ENCODE results near the gene COQ9.
"Not testable (repeated sequence)": the region's sequence is repeated elsewhere in the genome, so short reads cannot be mapped to it uniquely, and the experiment has no call there.

Gene COQ9

DNA sequence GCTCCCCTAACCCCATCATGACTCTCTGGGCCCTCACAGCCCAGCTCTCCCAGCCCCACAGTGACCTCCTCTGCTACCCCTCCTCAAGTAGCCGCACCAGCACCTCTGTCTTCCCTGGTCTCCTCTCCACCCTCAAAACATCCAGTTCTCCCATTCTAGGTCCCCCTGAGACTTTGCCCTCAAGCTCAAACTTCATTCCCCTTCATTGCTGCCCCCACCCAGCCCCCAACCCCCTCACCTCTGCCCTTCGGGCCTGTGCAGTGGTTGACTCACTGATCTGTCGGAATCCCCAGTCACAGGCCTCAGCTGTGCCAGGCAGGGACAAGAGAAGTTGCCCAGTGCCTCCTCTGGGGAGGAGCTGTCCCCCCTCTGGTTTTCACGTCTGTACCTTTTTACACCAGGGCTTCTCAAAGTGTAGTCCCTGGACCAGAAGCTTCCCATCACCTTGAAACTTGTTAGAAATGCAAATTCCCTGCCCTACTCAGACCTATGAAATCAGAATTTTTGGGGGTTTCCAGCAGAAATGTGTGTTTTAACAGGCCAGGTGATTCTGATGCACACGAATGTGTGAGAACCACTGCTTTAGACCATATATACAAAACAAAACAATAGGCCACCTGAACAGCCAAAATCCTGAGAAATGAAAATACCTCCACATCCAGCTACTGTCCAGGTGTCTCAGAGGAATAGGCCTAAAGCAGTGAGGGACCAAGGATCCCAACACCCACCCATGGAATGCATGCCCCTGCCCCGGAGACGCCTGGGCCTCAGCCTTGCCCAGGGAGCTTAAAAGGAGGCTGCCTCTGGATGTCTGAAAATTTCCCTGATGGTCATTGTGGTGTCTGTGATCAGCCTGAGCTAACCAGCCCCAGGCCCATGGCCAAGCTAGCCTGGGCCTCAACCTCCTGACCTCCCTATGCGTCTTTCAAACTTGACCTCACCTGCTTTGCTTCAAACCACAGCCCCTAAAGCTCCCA is 39.9 kb downstream of the COQ9 start:
- Histone ChIP-seq H3K4me3 (ENCODE audit: low read depth, low read length) (peak overlapping the region; percentile 58), H3K9me3 (ENCODE audit: control insufficient read depth, insufficient read depth, low read depth, low read length) (peaks cover 5% of the 10 kb centered on the region; the same call in 1 of the 2 replicates), H3K27me3 (ENCODE audit: control insufficient read depth, insufficient read depth, low read length) (peaks cover 14% of the 10 kb centered on the region), H3K4me1 (ENCODE audit: control insufficient read depth, insufficient read depth, low read length) (peaks cover 25% of the 10 kb centered on the region), H3K27ac (ENCODE audit: low read depth, low read length) (no peak overlapping the region), H3K36me3 (ENCODE audit: control insufficient read depth, insufficient read depth, low read length) (no peaks in the 10 kb centered on the region), H3K9ac (ENCODE audit: low read length) (peak overlapping the region; percentile 21)

DNA sequence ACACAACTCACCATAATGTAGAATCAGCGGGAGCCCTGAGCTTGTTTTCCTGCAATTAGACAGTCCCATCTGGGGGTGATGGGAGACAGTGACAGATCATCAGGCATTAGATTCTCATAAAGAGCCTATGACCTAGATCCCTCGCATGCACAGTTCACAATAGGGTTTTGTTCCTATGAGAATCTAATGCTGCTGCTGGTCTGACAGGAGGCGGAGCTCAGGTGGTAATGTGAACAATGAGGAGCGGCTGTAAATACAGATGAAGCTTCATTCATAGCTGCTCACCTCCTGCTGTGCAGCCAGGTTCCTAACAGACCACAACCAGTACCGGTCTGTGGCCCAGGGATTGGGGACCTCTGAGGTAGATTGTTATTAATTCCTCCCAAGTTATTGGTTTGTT is 42.0 kb downstream of the COQ9 start:
- Histone ChIP-seq H3K9ac (ENCODE audit: low read length) (no peak overlapping the region), H3K4me1 (ENCODE audit: control insufficient read depth, insufficient read depth, low read length) (peaks cover 20% of the 10 kb centered on the region), H3K36me3 (ENCODE audit: control insufficient read depth, insufficient read depth, low read length) (no peaks in the 10 kb centered on the region), H3K27ac (ENCODE audit: low read depth, low read length) (no peak overlapping the region), H3K9me3 (ENCODE audit: control insufficient read depth, insufficient read depth, low read depth, low read length) (peaks cover 5% of the 10 kb centered on the region; the same call in 1 of the 2 replicates), H3K4me3 (ENCODE audit: low read depth, low read length) (no peak overlapping the region), H3K27me3 (ENCODE audit: control insufficient read depth, insufficient read depth, low read length) (peaks cover 14% of the 10 kb centered on the region)

- no peak overlapping the region for H3K9ac ChIP-seq (ENCODE audit: low read length)
- H3K27me3 ChIP-seq (ENCODE audit: control insufficient read depth, insufficient read depth, low read length) = no peaks in the 10 kb centered on the region
- no peak overlapping the region for H3K27ac ChIP-seq (ENCODE audit: low read depth, low read length)
- H3K36me3 ChIP-seq (ENCODE audit: control insufficient read depth, insufficient read depth, low read length) = no peaks in the 10 kb centered on the region
- H3K4me3 ChIP-seq (ENCODE audit: low read depth, low read length) = no peak overlapping the region
- no peaks in the 10 kb centered on the region for H3K4me1 ChIP-seq (ENCODE audit: control insufficient read depth, insufficient read depth, low read length)
- peaks cover 5% of the 10 kb centered on the region; the same call in 1 of the 2 replicates for H3K9me3 ChIP-seq (ENCODE audit: control insufficient read depth, insufficient read depth, low read depth, low read length)
These were observed 46.5 kb downstream of the COQ9 start for GRCh38 chr16:57493767-57494166.

- H3K4me3 ChIP-seq (ENCODE audit: low read depth, low read length) = no peak overlapping the region
- peaks cover 9% of the 10 kb centered on the region; the same call in 1 of the 2 replicates for H3K4me1 ChIP-seq (ENCODE audit: control insufficient read depth, insufficient read depth, low read length)
- H3K36me3 ChIP-seq (ENCODE audit: control insufficient read depth, insufficient read depth, low read length) = no peaks in the 10 kb centered on the region
- no peaks in the 10 kb centered on the region for H3K27me3 ChIP-seq (ENCODE audit: control insufficient read depth, insufficient read depth, low read length)
- no peaks in the 10 kb centered on the region for H3K9me3 ChIP-seq (ENCODE audit: control insufficient read depth, insufficient read depth, low read depth, low read length)
- H3K27ac ChIP-seq (ENCODE audit: low read depth, low read length) = no peak overlapping the region
- H3K9ac ChIP-seq (ENCODE audit: low read length) = no peak overlapping the region
These were observed 49.8 kb downstream of the COQ9 start for GRCh38 chr16:57497121-57497520.

DNA sequence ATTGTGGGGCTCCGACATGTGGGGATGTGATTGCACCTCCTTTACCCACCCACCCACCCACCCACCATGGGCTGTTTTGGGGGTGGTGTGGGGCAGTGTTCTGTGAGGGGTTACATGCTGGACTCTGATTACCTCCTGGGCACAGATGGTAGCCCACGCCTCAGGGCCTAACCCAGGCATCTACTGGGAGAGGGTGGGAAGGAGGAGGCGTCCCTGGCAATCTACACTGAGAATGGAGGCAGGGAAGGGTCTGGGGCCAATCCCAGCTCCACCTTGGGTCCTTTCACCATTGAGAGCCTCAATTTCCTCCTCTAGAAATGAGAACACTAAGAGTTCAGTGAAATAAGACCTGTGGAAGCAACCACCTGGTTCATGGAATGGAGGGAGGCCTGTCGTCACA is 50.8 kb downstream of the COQ9 start:
- Histone ChIP-seq H3K9me3 (ENCODE audit: control insufficient read depth, insufficient read depth, low read depth, low read length) (no peaks in the 10 kb centered on the region), H3K27me3 (ENCODE audit: control insufficient read depth, insufficient read depth, low read length) (no peaks in the 10 kb centered on the region), H3K4me3 (ENCODE audit: low read depth, low read length) (no peak overlapping the region), H3K27ac (ENCODE audit: low read depth, low read length) (no peak overlapping the region), H3K36me3 (ENCODE audit: control insufficient read depth, insufficient read depth, low read length) (no peaks in the 10 kb centered on the region), H3K9ac (ENCODE audit: low read length) (no peak overlapping the region), H3K4me1 (ENCODE audit: control insufficient read depth, insufficient read depth, low read length) (peaks cover 9% of the 10 kb centered on the region; the same call in 1 of the 2 replicates)

DNA sequence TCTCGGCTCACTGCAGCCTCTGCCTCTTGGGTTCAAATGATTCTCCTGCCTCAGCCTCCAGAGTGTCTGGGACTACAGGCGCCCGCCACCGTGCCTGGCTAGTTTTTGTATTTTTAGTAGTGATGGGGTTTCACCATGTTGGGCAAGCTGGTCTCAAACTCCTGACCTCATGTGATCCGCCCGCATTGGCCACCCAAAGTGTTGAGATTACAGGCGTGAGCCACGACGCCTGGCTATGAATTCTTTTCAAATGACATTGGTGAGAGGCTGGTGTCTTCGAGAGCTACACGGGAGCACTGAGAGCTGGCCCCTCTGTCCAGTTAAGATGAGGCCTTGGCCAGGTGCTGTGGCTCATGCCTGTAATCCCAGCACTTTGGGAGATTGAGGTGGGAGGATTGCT is 52.7 kb downstream of the COQ9 start:
- H3K27me3 ChIP-seq (ENCODE audit: control insufficient read depth, insufficient read depth, low read length); H3K36me3 ChIP-seq (ENCODE audit: control insufficient read depth, insufficient read depth, low read length); H3K27ac ChIP-seq (ENCODE audit: low read depth, low read length); H3K9ac ChIP-seq (ENCODE audit: low read length); H3K9me3 ChIP-seq (ENCODE audit: control insufficient read depth, insufficient read depth, low read depth, low read length); H3K4me3 ChIP-seq (ENCODE audit: low read depth, low read length): not testable (repeated sequence)
- H3K4me1 ChIP-seq (ENCODE audit: control insufficient read depth, insufficient read depth, low read length) = peaks cover 17% of the 10 kb centered on the region; the same call in 1 of the 2 replicates

DNA sequence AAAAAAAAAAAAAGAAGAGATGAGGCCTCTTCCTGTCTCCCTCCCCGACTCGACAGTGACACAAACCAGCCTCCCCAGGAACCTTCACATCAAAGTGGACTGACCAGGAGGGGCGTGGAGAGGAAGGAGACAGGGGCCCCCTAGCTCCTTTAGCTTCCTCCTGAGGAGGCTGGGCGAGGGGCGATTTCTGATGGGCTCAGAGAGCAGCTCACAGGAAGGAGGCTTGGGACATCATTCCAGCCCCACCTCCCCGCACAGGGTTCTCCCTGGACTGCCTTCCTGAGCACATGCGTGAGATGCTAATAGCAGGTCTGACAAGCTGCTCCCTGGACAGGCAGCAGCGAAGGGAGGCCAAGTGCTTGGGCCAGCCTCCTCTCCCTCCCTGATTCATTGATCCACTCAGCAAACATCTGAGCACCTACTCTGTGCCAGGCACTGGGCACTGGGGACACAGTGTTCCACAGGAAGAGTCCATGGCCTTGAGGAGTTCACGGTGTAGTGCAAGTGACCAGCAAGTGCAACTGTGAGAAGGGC is 53.4 kb downstream of the COQ9 start:
- Histone ChIP-seq H3K9ac (ENCODE audit: low read length) (peak overlapping the region; percentile 30), H3K27me3 (ENCODE audit: control insufficient read depth, insufficient read depth, low read length) (no peaks in the 10 kb centered on the region), H3K36me3 (ENCODE audit: control insufficient read depth, insufficient read depth, low read length) (no peaks in the 10 kb centered on the region), H3K27ac (ENCODE audit: low read depth, low read length) (peak overlapping the region; percentile 1; the same call in 1 of the 2 replicates), H3K9me3 (ENCODE audit: control insufficient read depth, insufficient read depth, low read depth, low read length) (no peaks in the 10 kb centered on the region), H3K4me1 (ENCODE audit: control insufficient read depth, insufficient read depth, low read length) (peaks cover 17% of the 10 kb centered on the region; the same call in 1 of the 2 replicates), H3K4me3 (ENCODE audit: low read depth, low read length) (no peak overlapping the region)

- Histone ChIP-seq H3K27ac (ENCODE audit: low read depth, low read length) (peak overlapping the region; percentile 1; the same call in 1 of the 2 replicates), H3K36me3 (ENCODE audit: control insufficient read depth, insufficient read depth, low read length) (no peaks in the 10 kb centered on the region), H3K4me1 (ENCODE audit: control insufficient read depth, insufficient read depth, low read length) (peaks cover 17% of the 10 kb centered on the region; the same call in 1 of the 2 replicates), H3K9me3 (ENCODE audit: control insufficient read depth, insufficient read depth, low read depth, low read length) (no peaks in the 10 kb centered on the region), H3K4me3 (ENCODE audit: low read depth, low read length) (no peak overlapping the region), H3K9ac (ENCODE audit: low read length) (peak overlapping the region; percentile 30), H3K27me3 (ENCODE audit: control insufficient read depth, insufficient read depth, low read length) (no peaks in the 10 kb centered on the region)
These were observed 54.2 kb downstream of the COQ9 start for GRCh38 chr16:57501492-57501891.

DNA sequence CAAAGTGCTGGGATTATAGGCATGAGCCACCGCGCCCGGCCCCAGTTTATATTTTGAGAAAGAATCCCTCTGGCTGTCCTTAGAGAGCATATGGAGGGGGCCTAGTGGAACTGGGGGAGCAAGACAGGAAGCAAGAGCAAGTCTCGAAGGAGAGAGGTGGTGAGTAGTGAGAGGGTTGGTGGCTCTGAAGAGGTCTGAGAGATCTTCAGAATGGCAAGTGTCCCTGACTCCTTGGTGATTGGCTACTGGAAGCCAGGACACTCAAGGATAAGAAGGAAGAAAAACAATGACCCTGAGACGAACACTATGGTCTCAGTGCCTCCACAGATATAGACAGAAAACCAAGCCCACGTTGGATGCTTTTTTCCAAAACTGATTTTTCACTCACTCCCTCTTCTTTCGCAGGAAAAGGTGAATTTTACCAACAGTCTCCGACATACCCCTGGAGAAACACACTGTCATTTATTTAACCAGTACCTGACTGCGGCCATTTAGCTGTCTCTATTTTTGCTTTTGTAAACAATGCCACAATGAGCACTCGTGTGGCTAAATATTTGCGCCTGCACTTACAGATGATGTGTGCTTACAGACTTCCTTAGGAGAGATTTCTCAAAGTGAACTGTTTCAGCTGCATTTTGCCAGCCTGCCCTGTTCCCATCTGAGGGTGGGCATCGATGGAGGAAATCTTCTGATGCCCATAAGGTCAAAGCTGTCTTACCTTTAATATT is 54.9 kb downstream of the COQ9 start:
- Histone ChIP-seq H3K4me3 (ENCODE audit: low read depth, low read length) (no peak overlapping the region), H3K9me3 (ENCODE audit: control insufficient read depth, insufficient read depth, low read depth, low read length) (no peaks in the 10 kb centered on the region), H3K27me3 (ENCODE audit: control insufficient read depth, insufficient read depth, low read length) (no peaks in the 10 kb centered on the region), H3K36me3 (ENCODE audit: control insufficient read depth, insufficient read depth, low read length) (no peaks in the 10 kb centered on the region), H3K27ac (ENCODE audit: low read depth, low read length) (no peak overlapping the region), H3K9ac (ENCODE audit: low read length) (no peak overlapping the region), H3K4me1 (ENCODE audit: control insufficient read depth, insufficient read depth, low read length) (peaks cover 20% of the 10 kb centered on the region; the same call in 1 of the 2 replicates)

DNA sequence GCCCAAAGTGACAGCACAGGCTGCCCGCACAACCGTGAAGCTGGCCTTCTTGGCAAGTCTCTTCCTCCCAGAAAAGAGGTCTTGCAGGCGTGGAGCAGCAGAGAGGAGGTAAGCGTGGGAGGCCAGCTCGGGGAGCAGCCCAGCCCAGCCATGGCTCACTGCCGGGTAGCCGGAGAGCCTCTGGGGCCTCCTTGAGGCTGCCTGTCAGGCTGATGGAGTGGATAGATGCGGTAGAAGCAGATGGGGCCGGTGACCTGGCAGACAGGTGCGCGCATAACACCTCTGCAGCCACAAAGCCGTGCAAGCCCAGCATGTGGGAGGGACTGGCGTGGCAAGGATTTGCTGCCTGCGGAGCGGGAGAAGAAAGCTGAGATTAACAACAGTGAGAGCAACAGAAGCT is 56.1 kb downstream of the COQ9 start:
- Histone ChIP-seq H3K4me3 (ENCODE audit: low read depth, low read length) (no peak overlapping the region), H3K36me3 (ENCODE audit: control insufficient read depth, insufficient read depth, low read length) (no peaks in the 10 kb centered on the region), H3K4me1 (ENCODE audit: control insufficient read depth, insufficient read depth, low read length) (peaks cover 31% of the 10 kb centered on the region; the same call in 1 of the 2 replicates), H3K9ac (ENCODE audit: low read length) (no peak overlapping the region), H3K27me3 (ENCODE audit: control insufficient read depth, insufficient read depth, low read length) (no peaks in the 10 kb centered on the region), H3K27ac (ENCODE audit: low read depth, low read length) (no peak overlapping the region), H3K9me3 (ENCODE audit: control insufficient read depth, insufficient read depth, low read depth, low read length) (no peaks in the 10 kb centered on the region)
